Peyer's patch (tissue), 4 donors: Measurements from ENCODE around the gene ASCC1.

Experiments used
- CTCF ChIP-seq, 6 experiments: fragments of 450-650 bp in 4 of 6; fragments of 200-600 bp in 2 of 6; sonication (generic) in 1 of 6; IDR thresholded peaks; one replicate each; pipeline ENCODE4 v1.5.1; 2017 to 2019; ENCODE audit warnings: antibody characterized with exemption in 6 of 6, mild to moderate bottlenecking in 3 of 6, moderate library complexity in 1 of 6
- POLR2A ChIP-seq, 2 donors: fragments of 450-650 bp; IDR thresholded peaks; one replicate each; pipeline ENCODE4 v1.5.1; 2017; ENCODE audit warnings: antibody characterized with exemption in 2 of 2, mild to moderate bottlenecking in 2 of 2, moderate library complexity in 2 of 2

DNA sequence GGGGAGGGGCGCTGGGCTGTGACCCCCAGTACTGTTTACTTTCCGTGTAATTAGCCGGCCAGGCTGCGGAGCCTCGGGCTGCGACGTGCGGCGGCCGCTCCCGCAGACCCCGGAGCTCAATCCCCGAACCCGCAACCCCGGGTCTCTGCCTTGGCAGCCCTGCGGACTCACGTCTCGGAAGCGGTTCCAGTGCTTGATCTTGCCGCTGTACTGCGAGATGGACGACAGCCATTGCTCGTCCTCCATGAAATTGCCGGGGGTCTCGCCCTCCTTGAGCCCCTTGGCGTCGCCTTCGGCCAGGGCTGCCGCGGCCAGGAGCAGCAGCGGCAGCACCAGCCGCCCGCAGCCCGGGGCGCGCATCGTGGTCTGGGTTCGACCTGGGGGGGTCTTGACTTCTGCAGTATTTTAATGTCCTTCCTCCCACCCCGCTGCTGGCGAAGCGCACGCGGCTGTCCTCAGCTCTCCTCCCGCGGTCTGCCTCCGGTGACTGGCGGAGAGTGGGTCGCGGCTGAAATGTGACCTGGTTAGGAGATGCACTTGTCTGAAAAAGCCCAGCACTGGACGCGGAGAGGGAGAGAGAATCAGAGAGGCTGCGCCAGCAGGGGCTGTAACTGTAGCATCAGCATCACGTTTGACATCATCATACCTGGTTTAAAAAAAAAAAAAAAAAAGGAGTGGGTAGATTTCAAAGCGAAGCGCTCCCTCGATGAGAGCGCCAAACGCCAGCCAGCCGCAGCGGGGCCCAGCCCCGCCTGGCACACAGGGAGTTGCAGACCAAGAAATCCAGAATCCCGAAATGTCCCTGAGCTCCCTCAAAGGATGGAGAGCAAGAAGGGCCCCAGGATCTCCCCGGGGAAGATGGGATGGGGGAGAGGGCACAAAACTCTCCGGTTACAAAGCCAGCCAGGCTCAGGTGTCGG lies 127.8 kb downstream of the ASCC1 start, which contains the start of gene SPOCK2:
- no peak for TF ChIP-seq CTCF (IDR thresholded peaks at IDR 0.05)
- peak in 1 of 2 donors; percentile 32 for TF ChIP-seq POLR2A (IDR thresholded peaks at IDR 0.05)
